Endothelial cell of umbilical vein (primary cell): ENCODE results near the gene STX12. TPM values are rescaled to one million over a fixed set of nuclear protein-coding genes. Genes with fewer than 3 reads are reported as not detected.

Experiments
- BruUV-seq: library from RNA; stranded (reverse); fragments of 400-500 nt; replicated peaks from 2 replicates; lab custom pipeline; 2021; lab: Mats Ljungman, UMichigan
- CTCF ChIA-PET: fragments of 300-600, 350-600 bp; sonication (Branson Sonifier 250); formaldehyde crosslinking; loops from one replicate; lab custom pipeline; 2021; ENCODE audit warnings: antibody characterized with exemption, inconsistent platforms; lab: Charles Lee
- POLR2A ChIA-PET: fragments of 300-600, 350-600 bp; sonication (Branson Sonifier 250); formaldehyde crosslinking; loops from one replicate; lab custom pipeline; 2021; ENCODE audit warnings: antibody characterized with exemption, inconsistent platforms; lab: Charles Lee
- DNase-seq: peaks from one replicate; pipeline ENCODE4 v3.0.0-alpha.2; 2011; ENCODE audit warnings: low read depth, low spot score
- FAIRE-seq: peaks from 2 replicates; lab custom pipeline; 2011; peaks lifted over from hg19 to GRCh38; lab: Jason Lieb, UNC
- H2AFZ ChIP-seq: 2 replicates; pipeline ENCODE4 v1.6.0; 2012; ENCODE audit warnings: low read depth, low read length, control low read depth, inconsistent platforms
- H3K27ac ChIP-seq: 2 replicates; pipeline ENCODE4 v1.5.1; 2011; ENCODE audit warnings: low read depth, mild to moderate bottlenecking, control low read depth, low read length, moderate library complexity; ENCODE audit not compliant: insufficient read depth
- H3K27me3 ChIP-seq, 2 experiments: 2 replicates each; pipeline versions ENCODE4 v1.6.0 to v1.6.1; 2011; ENCODE audit warnings: low read length in 2 of 2, mixed read lengths in 1 of 2; ENCODE audit not compliant: control insufficient read depth in 2 of 2, insufficient read depth in 2 of 2
- H3K36me3 ChIP-seq, 2 experiments: 2 replicates in 1 of 2; 3 replicates in 1 of 2; pipeline ENCODE4 v1.5.1; 2011; ENCODE audit warnings: low read length in 2 of 2, mild to moderate bottlenecking in 1 of 2, moderate library complexity in 1 of 2; ENCODE audit not compliant: control insufficient read depth in 2 of 2, insufficient read depth in 2 of 2; ENCODE audit errors: extremely low read depth in 1 of 2
- H3K4me1 ChIP-seq: 3 replicates; pipeline ENCODE4 v1.5.1; 2011; ENCODE audit warnings: mild to moderate bottlenecking, low read length; ENCODE audit not compliant: control insufficient read depth, insufficient read depth; ENCODE audit errors: extremely low read depth
- H3K4me2 ChIP-seq: 2 replicates; pipeline ENCODE4 v1.6.1; 2011; ENCODE audit warnings: low read length, control low read depth, mixed read lengths; ENCODE audit not compliant: insufficient read depth
- H3K4me3 ChIP-seq, 3 experiments: fragments of 200-600 bp in 1 of 3; sonication (generic), shearing (Covaris generic) in 1 of 3; replicated peaks in 1 of 3; 2 replicates each; pipeline ENCODE4 v1.5.1; 2011 to 2016; ENCODE audit warnings: control low read depth in 3 of 3, low read length in 3 of 3, mild to moderate bottlenecking in 2 of 3, inconsistent platforms in 1 of 3, low read depth in 1 of 3, moderate library complexity in 1 of 3; ENCODE audit not compliant: insufficient read depth in 1 of 3
- H3K79me2 ChIP-seq: 2 replicates; pipeline ENCODE4 v1.6.0; 2012; ENCODE audit warnings: low read length, inconsistent platforms; ENCODE audit not compliant: control insufficient read depth, insufficient read depth
- H3K9ac ChIP-seq: replicated peaks from 2 replicates; pipeline ENCODE3; 2011; ENCODE audit warnings: low read length, control low read depth; ENCODE audit not compliant: insufficient read depth; ENCODE audit errors: extremely low read depth
- H3K9me1 ChIP-seq: replicated peaks from 3 replicates; pipeline ENCODE4 v1.6.0; 2011; ENCODE audit warnings: mild to moderate bottlenecking, low read length; ENCODE audit not compliant: control insufficient read depth, insufficient read depth; ENCODE audit errors: extremely low read depth
- H3K9me3 ChIP-seq: replicated peaks from 2 replicates; pipeline ENCODE4 v1.5.1; 2012; ENCODE audit warnings: low read length, inconsistent platforms; ENCODE audit not compliant: control insufficient read depth, insufficient read depth
- H4K20me1 ChIP-seq: replicated peaks from 2 replicates; pipeline ENCODE3; 2011; ENCODE audit warnings: mild to moderate bottlenecking, low read length; ENCODE audit not compliant: control insufficient read depth, insufficient read depth; ENCODE audit errors: extremely low read depth
- CTCF ChIP-seq, 2 donors: IDR thresholded peaks; 1 replicate in 1 of 2; 2 replicates in 1 of 2; pipeline ENCODE4 v1.5.1; 2011; ENCODE audit warnings: low read length in 2 of 2, mild to moderate bottlenecking in 2 of 2, moderate library complexity in 2 of 2, control low read depth in 1 of 2, inconsistent platforms in 1 of 2, low read depth in 1 of 2; ENCODE audit not compliant: insufficient read depth in 1 of 2; ENCODE audit errors: extremely low read depth in 1 of 2
- EZH2 ChIP-seq: IDR thresholded peaks from 2 replicates; pipeline ENCODE4 v1.6.1; 2012; ENCODE audit warnings: borderline replicate concordance, low read depth, mild to moderate bottlenecking, moderate library complexity, low read length, inconsistent platforms; ENCODE audit not compliant: severe bottlenecking
- FOS ChIP-seq: IDR thresholded peaks from 2 replicates; pipeline ENCODE4 v1.6.1; 2011; ENCODE audit warnings: mild to moderate bottlenecking, low read length, moderate library complexity, borderline replicate concordance; ENCODE audit not compliant: insufficient read depth
- GATA2 ChIP-seq: IDR thresholded peaks from 2 replicates; pipeline ENCODE4 v1.7.0; 2011; ENCODE audit warnings: low read depth, mild to moderate bottlenecking, moderate library complexity, mixed read lengths, low read length; ENCODE audit not compliant: insufficient read length, insufficient read depth
- JUN ChIP-seq: IDR thresholded peaks from 2 replicates; pipeline ENCODE4 v1.6.1; 2011; ENCODE audit warnings: borderline replicate concordance, low read depth; ENCODE audit not compliant: insufficient read length, insufficient read depth
- MAX ChIP-seq: IDR thresholded peaks from 2 replicates; pipeline ENCODE4 v1.6.1; 2011; ENCODE audit not compliant: insufficient read depth, insufficient read length
- MYC ChIP-seq: IDR thresholded peaks from one replicate; pipeline ENCODE4 v1.6.1; 2011; ENCODE audit warnings: mild to moderate bottlenecking, low read depth, low read length
- POLR2A ChIP-seq: IDR thresholded peaks from 2 replicates; pipeline ENCODE4 v1.6.1; 2012; ENCODE audit warnings: low read depth, mild to moderate bottlenecking, control low read depth, low read length
- POLR2AphosphoS5 ChIP-seq: IDR thresholded peaks from 2 replicates; pipeline ENCODE4 v1.6.1; 2012; ENCODE audit warnings: low read depth, mild to moderate bottlenecking, control low read depth, low read length, moderate library complexity; ENCODE audit not compliant: insufficient read depth
- dilution Hi-C: fragments of 300-500 bp; cut with MboI; formaldehyde crosslinking; loops from one replicate; pipeline ENCODE4 v1.15.0; 2019; ENCODE audit warnings: low sequenced_read_pairs; ENCODE audit not compliant: extremely low pct_ligation_motif_present
- intact Hi-C: fragments of 100-400 bp; cut with micrococcal nuclease; formaldehyde crosslinking; loops from one replicate; pipeline ENCODE4 v1.10.0; 2022
- polyA plus RNA-seq, 4 experiments: library from polyadenylated mRNA; depleted of rRNA in 3 of 4; stranded (reverse) in 3 of 4; unstranded in 1 of 4; fragments of >200 nt; gene quantifications; 2 replicates each; pipeline versions ENCODE4 v1.2.1 to v1.2.3, GENCODE V29; 2011 to 2012; ENCODE audit warnings: missing spikeins in 1 of 4
- total RNA-seq: library from RNA; stranded (reverse); gene quantifications from 2 replicates; pipeline ENCODE4 v1.2.3, GENCODE V29; 2021

Gene STX12
- total and polyA plus RNA-seq, 2 donors (not counting 3 experiments of a cell fraction or from before 2014, with no cell fraction given), result 28.7 to 90.3 TPM

GRCh38 chr1:27763358-27763757 lies 9.7 kb upstream of the STX12 start:
- no peaks in the 10 kb centered on the region for H3K9me3 ChIP-seq
- FAIRE-seq (no peak), DNase-seq (no peak)
- H3K79me2 ChIP-seq, result no peaks in the 10 kb centered on the region
- H3K4me3 ChIP-seq, result no peak overlapping the region
- H2AFZ ChIP-seq, result no peak overlapping the region
- no peaks in the 10 kb centered on the region for H3K9me1 ChIP-seq
- no peak overlapping the region for H3K4me2 ChIP-seq
- no peak for TF ChIP-seq MYC
- no peak for TF ChIP-seq GATA2
- no peak for TF ChIP-seq FOS
- TF ChIP-seq MAX, result no peak
- TF ChIP-seq POLR2AphosphoS5, result no peak
- TF ChIP-seq EZH2, result no peak
- no peak for TF ChIP-seq JUN
- no peak for TF ChIP-seq POLR2A
- TF ChIP-seq CTCF (IDR thresholded peaks at IDR 0.05; ENCODE audit: extremely low read depth in 1 of 2, insufficient read depth in 1 of 2, low read depth in 1 of 2, low read length in 2 of 2), result no peak
- H4K20me1 ChIP-seq, result no peaks in the 10 kb centered on the region
- H3K27me3 ChIP-seq, result no peaks in the 10 kb centered on the region
- H3K27ac ChIP-seq, result no peak overlapping the region
- dilution Hi-C loops (no loop called here), intact Hi-C loops (no loop called here)
- POLR2A ChIA-PET, result no interaction called here
- no peak overlapping the region for H3K9ac ChIP-seq
- H3K4me1 ChIP-seq, result no peaks in the 10 kb centered on the region
- peaks cover 0 to 2% of the 10 kb centered on the region in 2 experiments for H3K36me3 ChIP-seq
- CTCF ChIA-PET, result interaction anchor here (1.4 to 1.6 kb wide), 2 partner anchors 18 to 94 kb away, joined by 4 to 5 read pairs; no protein-coding TSS in a partner anchor
- BruUV-seq, result no TSS peak
